Transverse colon (tissue), 4 donors: ENCODE measurements around the gene ZNF385B. TPM values are rescaled to one million over a fixed set of nuclear protein-coding genes. Genes with fewer than 3 reads are reported as not detected.

Source experiments
- DNase-seq: peaks from one replicate; pipeline ENCODE4 v3.0.0-alpha.2; 2019
- H3K27ac ChIP-seq, 4 donors: fragments of 200-600 bp; sonication (generic); 2 replicates each; pipeline ENCODE4 v1.5.1; 2016 to 2018; ENCODE audit warnings: inconsistent platforms in 4 of 4
- H3K27me3 ChIP-seq: fragments of 200-600 bp; sonication (generic); 2 replicates; pipeline ENCODE4 v1.5.1; 2017; ENCODE audit warnings: inconsistent platforms
- H3K36me3 ChIP-seq, 4 donors: fragments of 200-600 bp; sonication (generic); 2 replicates each; pipeline ENCODE4 v1.5.1; 2017 to 2019; ENCODE audit warnings: inconsistent platforms in 4 of 4
- H3K4me1 ChIP-seq, 4 donors: fragments of 200-600 bp; sonication (generic); 2 replicates each; pipeline ENCODE4 v1.5.1; 2017 to 2020; ENCODE audit warnings: inconsistent platforms in 4 of 4
- H3K4me3 ChIP-seq, 4 donors: fragments of 200-600 bp; sonication (generic); 1 replicate in 1 of 4; 2 replicates in 3 of 4; pipeline versions ENCODE4 v1.5.1 to v1.6.1; 2017 to 2019; ENCODE audit warnings: inconsistent platforms in 4 of 4
- H3K9me3 ChIP-seq, 2 donors: fragments of 200-600 bp; sonication (generic); 2 replicates each; pipeline ENCODE4 v1.5.1; 2017 to 2019; ENCODE audit warnings: inconsistent platforms in 2 of 2
- EP300 ChIP-seq: sonication (generic); formaldehyde crosslinking; IDR thresholded peaks from one replicate; pipeline ENCODE4 v1.6.1; 2017; ENCODE audit warnings: antibody characterized with exemption, low read depth
- POLR2A ChIP-seq: fragments of 450-650 bp; IDR thresholded peaks from one replicate; pipeline ENCODE4 v1.6.1; 2016; ENCODE audit warnings: antibody characterized with exemption, mild to moderate bottlenecking, moderate library complexity
- POLR2AphosphoS5 ChIP-seq, 3 donors: sonication (generic); formaldehyde crosslinking; IDR thresholded peaks; one replicate each; pipeline ENCODE4 v1.6.1; 2016; ENCODE audit warnings: antibody characterized with exemption in 3 of 3
- WGBS, 2 donors: methylation state at CpG; one replicate each; pipeline ENCODE4 v1.1.5; 2018; ENCODE audit warnings: low coverage in 1 of 2; 5-methylcytosine and 5-hydroxymethylcytosine counted together
- in situ Hi-C, 4 donors: fragments of 200-750 bp; cut with MboI; loops; one replicate each; pipeline versions ENCODE4 v1.15.0 to v1.15.1; 2017; ENCODE audit warnings: low sequenced_read_pairs in 3 of 4, low pct_ligation_motif_present in 1 of 4, low pct_unique_long_range_greater_than_20kb in 1 of 4
- intact Hi-C: fragments of 100-400 bp; cut with DNase I; formaldehyde crosslinking; loops from one replicate; pipeline ENCODE4 v1.15.1; 2023; ENCODE audit warnings: low total_unique reads
- total RNA-seq, 4 donors: library from RNA; depleted of rRNA; stranded (reverse); fragments of >200 nt; gene quantifications; one replicate each; pipeline ENCODE4 v1.1.0, GENCODE V29; 2016
- TF ChIP-seq, protein P1 (sequence below), 5 experiments: fragments of 200-600 bp in 3 of 5; fragments of 450-650 bp in 2 of 5; sonication (generic) in 3 of 5; IDR thresholded peaks; 1 replicate in 2 of 5; 2 replicates in 3 of 5; pipeline ENCODE4 v1.5.1; 2016 to 2017; ENCODE audit warnings: antibody characterized with exemption in 5 of 5, inconsistent platforms in 3 of 5, mild to moderate bottlenecking in 2 of 5, moderate library complexity in 1 of 5

The ZNF385B gene
- total RNA-seq, 4 donors from 2014 or later, result 1.2 to 6.0 (median 2.4) TPM

DNA sequence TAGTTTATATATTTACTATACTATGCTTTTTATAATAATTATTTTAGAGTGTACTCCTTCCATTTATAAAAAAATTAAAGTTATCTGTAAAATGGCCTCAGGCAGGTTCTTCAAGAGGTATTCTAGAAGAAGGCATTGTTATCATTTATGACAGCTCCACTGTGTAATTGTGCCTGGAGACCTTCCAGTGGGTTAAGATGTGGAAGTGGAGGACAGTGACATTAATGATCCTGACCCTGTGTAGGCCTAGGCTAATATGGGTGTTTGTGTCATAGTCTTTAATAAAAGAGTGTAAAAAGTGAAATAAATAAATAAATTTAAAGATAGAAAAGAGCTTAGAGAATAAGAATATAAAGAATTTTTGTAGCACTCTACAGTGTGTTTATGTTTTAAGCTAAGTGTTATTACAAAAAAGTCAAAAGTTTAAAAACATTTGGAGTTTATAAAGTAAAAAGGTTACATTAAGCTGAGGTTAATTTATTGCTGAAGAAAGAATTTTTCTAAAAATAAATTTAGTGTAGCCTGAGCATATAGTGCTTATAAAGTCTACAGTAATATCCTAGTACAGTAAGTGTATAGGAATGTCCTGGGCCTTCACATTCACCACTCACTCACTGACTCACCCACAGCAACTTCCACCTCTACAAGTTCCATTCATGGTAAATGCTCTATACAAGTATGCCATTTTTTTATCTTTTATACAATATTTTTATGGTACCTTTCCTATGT lies 406.8 kb downstream of the ZNF385B start:
- Histone ChIP-seq H3K27me3 (no peaks in the 10 kb centered on the region), H3K4me3 (no peak overlapping the region), H3K36me3 (no peaks in the 10 kb centered on the region), H3K27ac (no peak overlapping the region), H3K9me3 (no peaks in the 10 kb centered on the region), H3K4me1 (no peaks in the 10 kb centered on the region)
- in situ Hi-C loops (no loop called here), intact Hi-C loops (no loop called here)
- DNase-seq, result no peak
- TF ChIP-seq POLR2A (no peak), EP300 (no peak), POLR2AphosphoS5 (IDR thresholded peaks at IDR 0.05) (no peak)
- TF ChIP-seq, protein P1, sequence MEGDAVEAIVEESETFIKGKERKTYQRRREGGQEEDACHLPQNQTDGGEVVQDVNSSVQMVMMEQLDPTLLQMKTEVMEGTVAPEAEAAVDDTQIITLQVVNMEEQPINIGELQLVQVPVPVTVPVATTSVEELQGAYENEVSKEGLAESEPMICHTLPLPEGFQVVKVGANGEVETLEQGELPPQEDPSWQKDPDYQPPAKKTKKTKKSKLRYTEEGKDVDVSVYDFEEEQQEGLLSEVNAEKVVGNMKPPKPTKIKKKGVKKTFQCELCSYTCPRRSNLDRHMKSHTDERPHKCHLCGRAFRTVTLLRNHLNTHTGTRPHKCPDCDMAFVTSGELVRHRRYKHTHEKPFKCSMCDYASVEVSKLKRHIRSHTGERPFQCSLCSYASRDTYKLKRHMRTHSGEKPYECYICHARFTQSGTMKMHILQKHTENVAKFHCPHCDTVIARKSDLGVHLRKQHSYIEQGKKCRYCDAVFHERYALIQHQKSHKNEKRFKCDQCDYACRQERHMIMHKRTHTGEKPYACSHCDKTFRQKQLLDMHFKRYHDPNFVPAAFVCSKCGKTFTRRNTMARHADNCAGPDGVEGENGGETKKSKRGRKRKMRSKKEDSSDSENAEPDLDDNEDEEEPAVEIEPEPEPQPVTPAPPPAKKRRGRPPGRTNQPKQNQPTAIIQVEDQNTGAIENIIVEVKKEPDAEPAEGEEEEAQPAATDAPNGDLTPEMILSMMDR (IDR thresholded peaks at IDR 0.05), result no peak

DNA sequence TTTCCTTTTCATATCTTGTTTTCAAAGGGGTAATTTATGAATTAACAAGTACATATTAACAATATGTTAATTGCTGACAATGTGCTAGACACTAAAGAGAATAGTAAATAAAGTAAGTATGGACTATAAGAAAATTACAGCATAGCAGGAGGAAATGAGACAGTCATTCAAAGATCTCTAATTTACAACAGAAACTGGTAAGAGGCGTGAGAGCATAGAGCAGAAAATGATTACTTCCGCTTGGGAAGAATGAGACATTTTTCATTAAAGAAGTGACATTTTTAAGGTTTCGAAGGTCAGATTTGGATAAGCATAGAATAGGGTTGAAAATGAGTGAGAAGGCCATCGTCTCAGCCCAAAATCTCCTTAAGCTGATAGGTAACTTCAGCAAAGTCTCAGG lies 412.4 kb downstream of the ZNF385B start:
- Histone ChIP-seq H3K27ac (no peak overlapping the region), H3K4me1 (no peaks in the 10 kb centered on the region), H3K4me3 (no peak overlapping the region), H3K9me3 (no peaks in the 10 kb centered on the region), H3K27me3 (no peaks in the 10 kb centered on the region), H3K36me3 (no peaks in the 10 kb centered on the region)
- intact Hi-C loops, result no loop called here
- in situ Hi-C loops, result loop anchor here in 1 of 4 donors (25.0 kb wide), 1 partner anchor 638 kb away; no protein-coding TSS in a partner anchor
- TF ChIP-seq EP300 (no peak), POLR2A (no peak), POLR2AphosphoS5 (IDR thresholded peaks at IDR 0.05) (no peak)
- TF ChIP-seq, protein P1 (IDR thresholded peaks at IDR 0.05), result no peak
- DNase-seq, result no peak
- WGBS, 2 donors, result 74 to 77% methylated on average over 4 of the region's 4 CpGs

DNA sequence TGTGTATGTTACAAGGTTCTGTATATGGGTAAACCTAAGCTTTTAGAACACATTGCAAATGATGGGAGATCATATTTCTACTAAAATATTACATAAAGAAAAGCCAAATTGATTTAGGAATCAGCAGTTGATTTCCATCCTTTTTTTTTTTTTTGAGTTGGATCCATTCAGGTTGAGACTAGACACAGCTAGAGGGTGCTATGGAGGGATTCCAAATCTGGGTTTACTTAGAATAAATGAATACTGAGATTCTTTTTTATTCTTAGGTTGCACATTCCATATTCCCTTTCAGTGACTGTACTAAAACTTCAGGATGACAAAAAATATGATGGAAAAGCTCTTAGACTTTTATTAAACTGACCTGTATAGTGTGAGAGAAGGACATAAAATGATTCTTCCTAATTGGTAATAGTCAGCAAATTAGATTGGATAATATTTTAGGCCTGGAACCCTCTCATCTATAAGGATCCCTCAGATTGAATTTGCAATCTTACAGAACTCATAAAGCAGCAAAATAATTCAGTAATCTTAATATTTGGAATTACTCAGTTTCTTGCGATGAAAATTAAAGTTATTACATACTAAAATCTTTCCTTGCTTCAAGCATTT lies 413.5 kb downstream of the ZNF385B start:
- Histone ChIP-seq H3K36me3 (no peaks in the 10 kb centered on the region), H3K4me1 (no peaks in the 10 kb centered on the region), H3K9me3 (no peaks in the 10 kb centered on the region), H3K27me3 (no peaks in the 10 kb centered on the region), H3K27ac (no peak overlapping the region), H3K4me3 (no peak overlapping the region)
- WGBS, 2 donors, result 0 to 2% methylated on average over 1 of the region's 1 CpG
- DNase-seq, result no peak
- in situ Hi-C loops (loop anchor here in 1 of 4 donors (25.0 kb wide), 1 partner anchor 639 kb away; no protein-coding TSS in a partner anchor), intact Hi-C loops (no loop called here)
- TF ChIP-seq POLR2AphosphoS5 (IDR thresholded peaks at IDR 0.05) (no peak), POLR2A (no peak), EP300 (no peak)
- TF ChIP-seq, protein P1 (IDR thresholded peaks at IDR 0.05), result no peak

DNA sequence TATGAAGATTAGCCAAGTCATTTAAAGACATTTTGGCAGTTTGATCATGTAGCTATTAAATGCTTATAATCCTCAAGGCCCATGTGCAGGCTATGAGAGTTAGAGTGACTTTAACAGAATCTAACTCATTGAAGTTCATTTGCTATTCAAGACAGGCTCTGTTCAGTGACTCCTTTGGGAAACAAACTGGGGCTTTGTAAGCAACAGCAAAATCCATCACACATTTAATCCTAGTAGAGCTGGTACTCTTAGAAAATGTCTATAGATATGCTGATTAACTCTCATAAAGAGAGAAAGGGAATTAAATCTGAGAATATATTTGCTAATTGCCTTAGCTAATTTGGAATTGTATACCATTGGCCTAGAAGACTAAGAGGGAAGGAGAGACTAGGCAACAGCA lies 414.0 kb downstream of the ZNF385B start:
- Histone ChIP-seq H3K27me3 (no peaks in the 10 kb centered on the region), H3K4me1 (no peaks in the 10 kb centered on the region), H3K27ac (no peak overlapping the region), H3K4me3 (no peak overlapping the region), H3K36me3 (no peaks in the 10 kb centered on the region), H3K9me3 (no peaks in the 10 kb centered on the region)
- in situ Hi-C loops, result loop anchor here in 1 of 4 donors (25.0 kb wide), 1 partner anchor 640 kb away; no protein-coding TSS in a partner anchor
- intact Hi-C loops, result no loop called here
- DNase-seq, result no peak
- TF ChIP-seq, protein P1 (IDR thresholded peaks at IDR 0.05), result no peak
- no peak for TF ChIP-seq POLR2AphosphoS5 (IDR thresholded peaks at IDR 0.05)
